ENCODE data around the gene OLFM1.

DNA sequence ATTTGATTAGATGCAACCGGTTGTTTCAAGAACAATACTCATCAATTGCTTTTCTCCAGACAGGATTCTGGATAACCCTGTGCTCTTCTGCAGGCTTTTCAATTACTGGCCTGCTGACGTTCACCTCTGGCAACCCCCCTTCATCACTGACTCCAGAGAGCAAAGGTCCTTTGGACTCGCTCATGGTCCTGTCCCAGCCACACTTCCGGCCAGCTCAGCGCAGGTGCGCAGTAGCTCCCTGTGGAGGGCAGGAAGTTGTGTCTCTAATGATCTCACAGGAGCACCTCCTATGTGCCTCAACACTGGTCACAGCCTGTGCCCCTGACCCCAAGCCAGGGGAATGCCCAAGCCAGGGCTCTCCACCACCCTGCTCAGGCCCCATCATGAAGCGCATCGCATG, 44.0 kb downstream of the OLFM1 start:
- TF ChIP-seq, protein P1, sequence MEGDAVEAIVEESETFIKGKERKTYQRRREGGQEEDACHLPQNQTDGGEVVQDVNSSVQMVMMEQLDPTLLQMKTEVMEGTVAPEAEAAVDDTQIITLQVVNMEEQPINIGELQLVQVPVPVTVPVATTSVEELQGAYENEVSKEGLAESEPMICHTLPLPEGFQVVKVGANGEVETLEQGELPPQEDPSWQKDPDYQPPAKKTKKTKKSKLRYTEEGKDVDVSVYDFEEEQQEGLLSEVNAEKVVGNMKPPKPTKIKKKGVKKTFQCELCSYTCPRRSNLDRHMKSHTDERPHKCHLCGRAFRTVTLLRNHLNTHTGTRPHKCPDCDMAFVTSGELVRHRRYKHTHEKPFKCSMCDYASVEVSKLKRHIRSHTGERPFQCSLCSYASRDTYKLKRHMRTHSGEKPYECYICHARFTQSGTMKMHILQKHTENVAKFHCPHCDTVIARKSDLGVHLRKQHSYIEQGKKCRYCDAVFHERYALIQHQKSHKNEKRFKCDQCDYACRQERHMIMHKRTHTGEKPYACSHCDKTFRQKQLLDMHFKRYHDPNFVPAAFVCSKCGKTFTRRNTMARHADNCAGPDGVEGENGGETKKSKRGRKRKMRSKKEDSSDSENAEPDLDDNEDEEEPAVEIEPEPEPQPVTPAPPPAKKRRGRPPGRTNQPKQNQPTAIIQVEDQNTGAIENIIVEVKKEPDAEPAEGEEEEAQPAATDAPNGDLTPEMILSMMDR (conservative IDR thresholded peaks at IDR 0.05) = no peak
- no peak for TF ChIP-seq EZH2 (IDR thresholded peaks at IDR 0.05; ENCODE audit: low read depth)

Data from PC-9 (cell line).